Measurements from ENCODE around the gene KCNE3. TPM values are rescaled to one million over a fixed set of nuclear protein-coding genes. Genes with fewer than 3 reads are reported as not detected.

Gene KCNE3
- total RNA-seq, 4 donors from 2014 or later = 4.2 to 21.9 (median 5.2) TPM

DNA sequence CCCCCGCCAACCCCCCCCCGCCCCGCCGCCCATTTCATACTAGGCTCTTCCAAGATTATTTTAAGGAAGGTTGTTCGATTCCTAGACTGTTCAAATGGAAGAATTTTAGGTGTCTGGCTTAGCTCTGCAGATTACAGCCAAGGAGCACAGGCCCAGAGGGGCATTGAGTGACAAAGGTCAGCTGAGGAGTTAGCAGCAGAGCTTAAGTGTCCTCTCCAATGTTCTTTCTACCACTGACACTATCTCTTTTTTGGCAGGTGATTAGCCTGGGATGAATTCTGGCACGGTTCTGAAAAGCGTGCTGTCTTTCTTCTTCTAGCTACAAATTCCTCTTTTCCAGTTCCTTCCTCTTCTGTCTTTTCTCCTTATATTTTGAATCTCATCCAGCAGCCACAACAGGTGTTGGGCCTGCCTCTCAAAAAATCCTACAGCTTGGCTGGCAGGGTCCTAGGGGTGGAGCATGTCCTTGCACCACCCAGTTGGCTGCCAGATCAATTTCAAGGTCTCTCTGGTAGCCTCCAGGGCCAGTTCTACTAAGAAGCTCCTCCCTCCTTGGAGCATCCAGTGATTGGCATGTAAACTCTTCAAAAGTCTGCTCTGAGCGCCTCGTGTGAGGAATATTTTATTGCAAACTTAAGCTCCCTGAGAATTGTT, 23.0 kb downstream of the KCNE3 start:
- no peaks in the 10 kb centered on the region for H3K9me3 ChIP-seq
- H3K27me3 ChIP-seq = no peaks in the 10 kb centered on the region
- H3K27ac ChIP-seq = no peak overlapping the region
- no peak for TF ChIP-seq EP300 (IDR thresholded peaks at IDR 0.05)
- no peak for TF ChIP-seq POLR2A (IDR thresholded peaks at IDR 0.05)
- no peak for TF ChIP-seq POLR2AphosphoS5 (IDR thresholded peaks at IDR 0.05)
- TF ChIP-seq, protein P1, sequence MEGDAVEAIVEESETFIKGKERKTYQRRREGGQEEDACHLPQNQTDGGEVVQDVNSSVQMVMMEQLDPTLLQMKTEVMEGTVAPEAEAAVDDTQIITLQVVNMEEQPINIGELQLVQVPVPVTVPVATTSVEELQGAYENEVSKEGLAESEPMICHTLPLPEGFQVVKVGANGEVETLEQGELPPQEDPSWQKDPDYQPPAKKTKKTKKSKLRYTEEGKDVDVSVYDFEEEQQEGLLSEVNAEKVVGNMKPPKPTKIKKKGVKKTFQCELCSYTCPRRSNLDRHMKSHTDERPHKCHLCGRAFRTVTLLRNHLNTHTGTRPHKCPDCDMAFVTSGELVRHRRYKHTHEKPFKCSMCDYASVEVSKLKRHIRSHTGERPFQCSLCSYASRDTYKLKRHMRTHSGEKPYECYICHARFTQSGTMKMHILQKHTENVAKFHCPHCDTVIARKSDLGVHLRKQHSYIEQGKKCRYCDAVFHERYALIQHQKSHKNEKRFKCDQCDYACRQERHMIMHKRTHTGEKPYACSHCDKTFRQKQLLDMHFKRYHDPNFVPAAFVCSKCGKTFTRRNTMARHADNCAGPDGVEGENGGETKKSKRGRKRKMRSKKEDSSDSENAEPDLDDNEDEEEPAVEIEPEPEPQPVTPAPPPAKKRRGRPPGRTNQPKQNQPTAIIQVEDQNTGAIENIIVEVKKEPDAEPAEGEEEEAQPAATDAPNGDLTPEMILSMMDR (IDR thresholded peaks at IDR 0.05) = no peak
- ATAC-seq = no peak
- H3K4me1 ChIP-seq = peaks cover 0 to 3% (median 0%) of the 10 kb centered on the region in 3 donors
- 65% methylated on average over 5 of the region's 9 CpGs; no CpG with 5 or more reads in 1 of the 2 donors for WGBS, 2 donors (ENCODE audit: low coverage in 1 of 2)
- no peaks in the 10 kb centered on the region for H3K36me3 ChIP-seq
- H3K4me3 ChIP-seq = no peak overlapping the region

DNA sequence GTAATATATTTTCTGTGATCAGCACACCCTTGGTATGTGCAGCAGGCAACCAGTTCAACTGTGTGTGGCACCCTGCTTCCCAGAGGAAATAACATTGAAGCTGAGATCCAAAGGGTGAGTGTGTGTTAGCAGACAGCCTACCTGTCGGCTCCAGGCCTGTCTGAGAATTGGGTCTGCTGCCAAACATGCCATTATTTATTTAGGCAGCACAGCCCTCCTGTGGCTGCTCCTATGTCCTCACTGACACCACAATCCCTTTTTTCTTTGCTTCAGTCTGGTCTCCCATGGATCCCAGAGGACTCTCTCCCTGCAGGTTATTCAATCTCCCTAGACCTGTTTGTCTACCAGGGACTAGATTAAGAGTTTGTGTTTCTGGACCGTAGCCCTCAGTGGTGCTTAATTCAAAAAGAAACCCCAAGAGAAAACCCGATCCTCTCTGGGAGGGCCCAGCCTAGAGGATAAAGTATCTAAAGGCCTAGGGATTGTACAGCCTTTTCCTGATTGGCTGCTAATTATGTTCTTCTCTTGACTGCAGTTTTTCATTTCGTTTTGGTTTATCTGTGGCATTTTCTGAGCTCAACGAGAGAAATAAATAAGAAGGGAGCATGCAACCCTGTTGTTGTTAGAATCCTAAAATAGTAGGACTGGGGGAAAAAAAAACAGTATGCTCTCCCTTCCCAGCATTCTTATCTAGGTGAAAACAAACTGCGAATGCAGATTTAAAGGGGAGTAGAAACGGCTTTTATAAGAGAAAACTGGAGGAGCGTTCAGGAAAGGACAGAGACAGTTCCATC, 24.1 kb downstream of the KCNE3 start:
- Histone ChIP-seq H3K27ac (no peak overlapping the region), H3K27me3 (no peaks in the 10 kb centered on the region), H3K4me1 (no peaks in the 10 kb centered on the region), H3K4me3 (no peak overlapping the region), H3K36me3 (no peaks in the 10 kb centered on the region), H3K9me3 (no peaks in the 10 kb centered on the region)
- ATAC-seq = no peak
- TF ChIP-seq POLR2AphosphoS5 (IDR thresholded peaks at IDR 0.05) = no peak
- TF ChIP-seq, protein P1 (IDR thresholded peaks at IDR 0.05) = peak in 1 of 4 experiments; percentile 17
- 38 to 44% methylated on average over 5 to 7 of the region's 8 CpGs for WGBS, 2 donors (ENCODE audit: low coverage in 1 of 2)

DNA sequence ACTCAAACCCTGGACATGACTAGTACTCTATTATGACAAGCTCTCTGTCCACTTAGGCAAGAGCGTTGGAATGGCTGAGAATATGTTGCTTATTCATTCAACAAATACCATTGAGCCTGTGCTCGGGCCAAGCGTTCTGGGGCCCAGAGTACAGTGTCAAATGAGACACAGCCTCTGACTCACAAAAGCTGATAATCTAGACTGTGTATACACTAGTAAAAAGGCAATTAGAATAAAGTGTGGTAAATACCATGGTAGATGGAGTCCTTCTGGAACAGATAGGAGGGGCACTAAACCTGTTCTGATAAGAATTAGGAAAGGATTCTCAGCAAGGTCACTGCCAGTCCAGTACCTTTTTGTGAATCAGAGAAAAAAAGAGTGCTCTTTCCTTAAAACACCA, 24.7 kb downstream of the KCNE3 start:
- WGBS, 2 donors (ENCODE audit: low coverage in 1 of 2) = 16 to 78% methylated on average over 1 to 3 of the region's 3 CpGs
- H3K27me3 ChIP-seq = no peaks in the 10 kb centered on the region
- no peak overlapping the region for H3K4me3 ChIP-seq
- no peak for ATAC-seq
- TF ChIP-seq EP300 (IDR thresholded peaks at IDR 0.05) = no peak
- TF ChIP-seq POLR2A (IDR thresholded peaks at IDR 0.05) = no peak
- TF ChIP-seq POLR2AphosphoS5 (IDR thresholded peaks at IDR 0.05) = no peak
- TF ChIP-seq, protein P1 (IDR thresholded peaks at IDR 0.05) = no peak
- no peaks in the 10 kb centered on the region for H3K36me3 ChIP-seq
- no peaks in the 10 kb centered on the region for H3K4me1 ChIP-seq
- no peaks in the 10 kb centered on the region for H3K9me3 ChIP-seq
- H3K27ac ChIP-seq = no peak overlapping the region

DNA sequence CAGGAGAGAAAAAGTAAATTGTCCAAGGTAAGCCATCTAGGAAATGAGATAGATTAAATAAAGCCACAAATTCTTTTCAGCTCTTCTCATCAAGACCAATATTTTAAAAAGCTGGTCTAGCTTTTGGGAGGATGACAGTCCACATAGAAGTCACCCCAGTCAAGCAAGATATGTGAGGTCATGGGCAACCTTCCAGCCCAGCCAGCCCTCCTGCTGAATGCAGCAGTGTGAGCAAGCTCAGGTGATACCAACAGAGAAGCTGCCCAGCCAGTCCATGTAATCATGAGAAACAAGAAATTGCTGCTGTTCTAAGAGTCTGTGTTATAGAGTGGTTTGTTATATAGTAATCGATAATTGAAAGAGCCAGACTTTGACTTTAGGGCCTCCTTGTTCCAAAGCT, 28.7 kb downstream of the KCNE3 start:
- peaks cover 6% of the 10 kb centered on the region for H3K27me3 ChIP-seq
- WGBS, 2 donors (ENCODE audit: low coverage in 1 of 2) = 92 to 100% methylated on average over 1 of the region's 1 CpG
- no peaks in the 10 kb centered on the region for H3K36me3 ChIP-seq
- no peaks in the 10 kb centered on the region for H3K9me3 ChIP-seq
- H3K4me1 ChIP-seq = no peaks in the 10 kb centered on the region
- TF ChIP-seq EP300 (IDR thresholded peaks at IDR 0.05) = no peak
- no peak for TF ChIP-seq POLR2AphosphoS5 (IDR thresholded peaks at IDR 0.05)
- TF ChIP-seq POLR2A (IDR thresholded peaks at IDR 0.05) = no peak
- TF ChIP-seq, protein P1 (IDR thresholded peaks at IDR 0.05) = no peak
- H3K4me3 ChIP-seq = no peak overlapping the region
- no peak for ATAC-seq
- no peak overlapping the region for H3K27ac ChIP-seq

Data from gastroesophageal sphincter (tissue), 4 donors.